Middle frontal gyrus (tissue), 1 donor: ENCODE results near the gene SSBP4.
A peak's percentile ranks its signal among the peaks of the same experiment; 100 is the strongest.

Experiments used
- DNase-seq: peaks from one replicate; pipeline ENCODE4 v3.0.0-alpha.2; 2015; ENCODE audit warnings: low spot score; ENCODE audit errors: extremely low spot score

SSBP4 gene

DNA sequence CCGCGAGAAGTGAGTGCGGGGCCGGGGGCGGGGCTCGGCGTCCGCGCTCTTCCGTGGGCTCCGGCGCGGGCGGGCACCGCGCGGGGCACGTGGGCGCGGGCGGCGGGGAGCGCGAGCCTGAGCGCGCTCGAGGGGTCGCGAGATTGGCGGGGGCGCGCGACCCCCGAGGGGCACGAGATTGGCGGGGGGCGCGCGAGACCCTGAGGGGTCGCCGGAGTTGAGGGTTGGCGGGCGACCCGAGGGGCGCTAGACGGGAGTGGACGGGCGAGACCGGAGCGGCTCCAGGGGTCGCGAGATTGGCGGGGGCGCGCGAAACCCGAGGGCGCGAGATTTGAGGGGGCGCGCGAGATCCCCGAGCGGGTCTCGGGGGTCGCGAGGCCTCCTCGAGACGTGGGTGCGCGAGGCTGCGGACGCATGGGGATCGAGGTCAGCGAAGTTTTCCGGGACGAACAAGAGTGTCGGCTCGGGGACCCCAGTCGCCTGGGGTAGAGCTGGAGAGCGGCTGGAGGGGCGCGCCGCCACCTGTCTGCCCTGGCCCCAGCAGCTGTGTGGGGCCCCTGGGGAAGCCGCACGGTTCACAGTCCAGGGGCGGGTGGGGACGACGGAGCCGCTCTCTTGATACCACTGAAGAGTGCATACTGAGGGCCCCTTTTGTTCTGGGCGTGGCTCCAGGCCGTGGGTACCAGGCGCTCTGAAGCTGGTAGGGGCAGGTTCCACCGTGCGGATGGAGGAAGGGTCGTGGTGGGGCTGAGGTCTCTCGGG lies 682 bp downstream of the SSBP4 start:
- DNase-seq = no peak

DNA sequence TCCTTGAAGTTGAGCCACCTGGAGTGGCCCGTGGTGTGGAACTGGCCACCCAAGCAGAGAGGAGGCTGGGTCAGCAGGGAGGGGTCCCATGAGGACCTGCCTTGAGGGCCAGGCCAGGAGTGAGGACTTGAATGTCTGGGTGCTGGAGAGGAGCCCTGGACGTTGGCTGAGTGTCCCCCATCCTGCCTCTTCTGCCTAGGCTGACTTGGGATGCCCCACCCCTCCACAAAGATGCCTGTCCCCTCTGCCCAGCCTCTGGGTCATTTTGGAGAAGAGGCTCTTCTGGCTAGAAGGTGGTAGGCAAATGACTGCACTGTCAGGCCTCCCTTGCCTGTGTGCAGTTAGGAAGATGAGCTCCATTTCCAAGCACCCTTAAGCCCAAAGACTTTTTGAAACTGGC lies 1.7 kb downstream of the SSBP4 start:
- DNase-seq = no peak

DNA sequence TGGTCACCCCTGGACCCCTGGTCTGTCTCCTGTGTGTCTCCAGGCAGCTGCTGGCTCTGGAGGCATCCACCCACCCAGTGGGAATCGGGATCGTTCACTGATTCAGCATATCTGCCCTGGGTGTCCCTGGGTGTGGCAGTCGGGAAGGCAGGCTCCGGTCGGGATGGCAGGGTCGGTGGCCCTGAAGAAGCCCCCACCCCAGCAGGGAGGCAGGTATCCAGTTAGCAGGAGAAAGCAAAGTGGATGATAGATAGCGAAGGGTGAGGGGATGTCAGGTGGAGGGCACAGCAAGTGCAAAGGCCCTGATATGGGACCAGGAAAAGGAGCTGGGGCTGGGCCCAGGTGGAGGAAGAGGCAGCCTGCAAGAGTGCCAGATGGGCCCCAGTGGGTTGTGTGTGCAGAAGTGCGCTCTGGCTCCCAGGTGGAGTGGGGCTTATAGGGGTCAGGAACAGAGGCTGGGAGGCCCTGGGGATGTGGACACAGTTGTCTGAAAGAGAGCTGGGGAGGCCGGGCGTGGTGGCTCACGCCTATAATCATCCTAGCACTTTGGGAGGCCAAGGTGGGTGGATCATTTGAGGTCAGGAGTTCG lies 2.3 kb downstream of the SSBP4 start:
- no peak for DNase-seq

DNA sequence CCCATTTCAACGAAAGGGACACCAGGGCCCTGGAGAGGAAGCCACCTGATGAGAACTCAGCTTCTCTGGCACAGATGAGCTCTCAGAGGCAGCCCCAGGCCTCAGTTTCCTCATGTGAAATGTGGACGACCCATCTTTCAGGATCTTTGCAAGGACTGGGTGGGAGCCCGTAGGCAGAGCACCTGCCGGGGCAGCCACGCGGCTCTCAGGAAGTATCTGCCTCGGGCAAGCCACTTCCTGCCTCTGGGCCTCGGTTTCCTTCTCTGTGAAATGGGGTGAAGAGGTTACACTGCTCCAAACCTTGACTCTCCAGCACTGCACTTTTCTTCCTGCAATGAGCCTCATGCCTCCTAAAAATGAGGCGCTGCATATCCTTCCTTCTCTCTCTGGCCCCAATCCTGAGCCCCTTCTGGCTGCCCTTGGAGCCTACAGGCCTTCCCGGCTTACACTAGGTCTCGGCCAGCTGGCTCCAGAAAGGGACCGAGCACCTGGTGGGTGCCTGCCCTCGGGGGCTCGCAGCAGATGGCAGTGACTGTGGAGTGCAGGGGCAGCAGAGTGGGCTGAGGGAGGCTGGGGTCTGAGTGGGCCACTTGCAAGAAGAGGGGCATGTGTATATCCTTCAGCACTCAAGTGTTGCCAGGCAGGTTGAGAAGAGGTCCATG lies 3.5 kb downstream of the SSBP4 start:
- DNase-seq = no peak

DNA sequence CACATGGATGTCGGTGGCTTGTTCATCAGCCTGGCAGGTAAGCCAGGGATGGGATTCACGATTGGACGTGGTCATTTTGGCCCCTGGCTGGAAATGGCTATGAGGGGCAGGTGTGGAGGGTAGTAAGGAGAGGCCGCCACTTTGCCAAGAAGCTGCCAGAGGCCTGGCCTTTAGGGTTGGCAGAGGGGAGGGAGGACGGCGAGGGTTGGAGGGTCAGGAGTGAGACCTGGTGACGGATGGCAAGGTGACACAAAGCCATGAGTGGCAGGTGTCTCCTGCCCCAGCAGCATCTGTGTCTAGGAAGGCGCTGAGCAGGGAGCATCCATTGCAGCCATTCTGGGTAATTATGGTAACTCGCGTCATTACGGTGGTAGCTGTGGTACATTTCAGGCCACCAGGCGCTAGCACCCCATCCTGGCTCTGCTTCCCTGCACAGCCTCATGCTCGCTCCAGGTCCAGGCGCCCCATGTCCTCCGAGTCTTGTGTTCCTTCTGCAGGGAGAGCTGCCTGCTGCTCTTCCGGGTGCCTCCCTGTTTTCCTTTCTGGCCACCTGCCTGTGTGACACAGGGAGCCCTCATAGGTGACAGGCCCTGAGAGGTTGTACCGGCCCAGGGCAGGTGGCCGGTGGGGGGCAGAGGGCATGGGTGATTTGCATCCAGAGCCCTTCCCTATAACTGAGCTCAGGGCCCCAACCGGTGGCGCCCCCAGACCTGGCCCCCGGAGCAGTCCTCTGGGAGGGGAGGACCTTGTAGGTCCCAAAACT lies 4.2 kb downstream of the SSBP4 start:
- DNase-seq = no peak

DNA sequence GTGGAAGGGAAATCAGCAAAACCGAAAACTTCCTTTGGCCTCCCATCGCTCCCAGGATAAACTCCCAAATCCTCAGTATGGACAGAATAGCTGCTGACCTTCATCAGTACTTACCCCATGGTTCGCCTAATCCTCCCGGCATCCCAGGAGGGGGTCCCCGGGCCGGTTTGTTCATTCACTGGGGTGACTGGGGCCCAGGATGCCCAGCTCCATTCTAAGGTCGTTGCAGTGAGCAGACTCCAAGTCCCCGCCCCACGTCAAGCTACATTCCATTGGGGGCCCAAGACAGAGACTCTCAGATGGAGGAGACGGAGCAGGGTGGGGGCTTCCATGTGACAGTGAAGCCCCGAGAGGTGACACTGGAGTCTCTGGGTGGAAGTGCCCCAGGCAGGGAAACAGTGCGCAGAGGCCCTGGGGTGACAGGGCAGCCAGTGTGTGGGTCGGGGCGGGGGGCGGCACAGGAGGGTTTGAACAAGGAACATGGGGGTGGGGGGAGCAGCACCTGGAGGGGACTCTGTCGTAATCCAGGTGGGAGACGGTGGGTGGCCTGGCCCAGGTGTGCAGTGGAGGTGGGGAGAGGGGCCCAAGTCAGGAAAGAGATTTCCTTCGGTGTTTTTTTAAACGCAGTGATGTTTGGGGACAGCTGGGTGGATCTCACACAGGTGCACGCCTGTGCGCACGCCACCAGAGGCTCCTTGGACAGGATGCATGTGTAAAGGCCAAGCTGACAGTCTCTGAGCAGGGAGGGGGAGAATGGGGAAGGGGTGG lies 5.1 kb downstream of the SSBP4 start:
- no peak for DNase-seq

DNA sequence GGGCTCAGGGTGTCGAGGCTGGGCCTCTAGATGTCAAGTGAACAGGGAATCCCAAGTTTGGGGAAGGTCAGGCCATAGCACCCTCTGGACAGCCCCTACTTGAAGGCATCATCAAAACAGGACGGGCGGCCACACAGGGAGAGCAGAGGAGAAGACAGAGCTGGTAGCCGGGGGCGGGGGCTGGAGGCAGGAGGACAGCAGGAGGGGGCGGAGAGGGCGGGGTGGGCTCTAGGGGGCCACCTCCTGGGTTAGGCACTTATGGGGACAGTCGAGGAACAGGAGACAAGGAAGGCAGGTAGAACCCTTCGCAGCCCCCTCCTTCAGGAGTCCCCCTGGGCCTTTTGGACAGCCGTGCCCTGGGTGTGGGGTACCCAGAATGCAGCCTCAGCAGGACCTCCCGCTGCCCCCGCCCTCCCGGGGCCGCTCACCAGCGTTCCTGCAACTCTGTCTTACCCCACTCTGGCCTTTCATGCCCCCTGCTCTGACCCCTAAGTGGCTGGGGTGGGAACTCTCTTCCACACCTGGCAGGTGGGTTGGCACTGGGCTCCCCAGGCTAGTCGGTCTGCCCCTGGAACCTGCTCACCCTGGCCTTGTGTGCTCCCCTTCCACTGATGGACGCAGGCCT lies 5.8 kb downstream of the SSBP4 start:
- no peak for DNase-seq

DNA sequence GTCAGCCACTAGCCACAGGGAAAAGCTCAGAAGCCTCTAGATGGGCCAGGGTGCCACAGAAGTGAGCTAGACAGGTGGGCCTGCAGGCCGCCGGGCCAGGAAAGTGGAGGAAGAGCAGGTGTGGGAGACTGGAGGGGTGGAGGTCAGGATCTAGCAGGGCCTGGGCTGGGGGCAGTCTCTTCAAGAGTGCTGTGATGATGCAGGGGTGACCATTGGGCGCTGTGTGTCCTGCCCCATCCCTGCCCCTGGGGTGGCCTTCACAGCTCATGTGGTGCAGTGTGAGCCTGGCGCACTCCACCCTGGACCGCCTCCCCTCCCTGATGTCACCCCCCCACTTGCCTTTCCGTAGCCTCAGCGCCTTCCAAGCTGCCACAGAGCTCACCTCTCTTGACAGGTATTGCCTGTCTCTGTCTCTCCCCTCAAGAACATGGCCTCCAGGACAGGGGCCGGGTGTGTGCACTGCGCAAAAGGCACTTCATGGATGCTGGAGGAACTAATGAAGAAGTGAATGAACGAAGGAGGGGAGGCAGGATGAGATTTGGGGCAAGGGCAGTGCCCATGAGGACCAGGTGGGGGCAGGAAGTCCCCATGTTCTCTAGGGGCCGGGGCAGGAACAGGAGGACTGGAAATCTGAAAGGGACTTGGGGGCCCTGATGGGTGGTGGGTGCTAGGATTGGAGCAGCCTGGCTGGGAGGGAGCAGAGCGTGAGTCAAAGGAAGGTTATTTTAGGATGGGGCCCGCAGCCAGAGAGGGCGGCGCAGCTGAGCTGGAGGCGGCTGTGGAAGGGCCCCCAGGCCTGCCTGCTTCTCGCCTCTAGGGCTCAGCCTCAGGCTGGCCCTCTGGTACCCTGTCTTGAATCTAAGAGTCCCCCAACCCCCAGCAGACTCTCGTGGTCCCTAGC lies 6.6 kb downstream of the SSBP4 start:
- no peak for DNase-seq

DNA sequence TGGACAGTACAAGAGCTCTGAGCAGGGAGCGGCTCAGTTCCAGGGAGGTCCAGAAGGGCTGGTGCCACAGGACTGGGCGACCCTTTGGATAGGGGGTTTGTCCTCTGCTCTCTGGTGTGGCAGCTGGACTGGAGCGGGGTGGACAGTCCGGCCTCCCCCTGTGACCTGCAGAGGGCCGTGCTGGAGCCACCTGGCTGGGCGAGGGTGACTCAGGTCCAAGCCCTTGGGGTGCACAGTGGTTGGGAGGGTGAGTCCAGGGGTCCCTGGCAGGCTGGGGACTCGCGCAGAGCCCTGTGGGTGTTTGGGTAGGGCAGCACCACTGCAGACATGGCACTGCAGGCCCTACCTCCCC lies 7.2 kb downstream of the SSBP4 start:
- DNase-seq = no peak

DNA sequence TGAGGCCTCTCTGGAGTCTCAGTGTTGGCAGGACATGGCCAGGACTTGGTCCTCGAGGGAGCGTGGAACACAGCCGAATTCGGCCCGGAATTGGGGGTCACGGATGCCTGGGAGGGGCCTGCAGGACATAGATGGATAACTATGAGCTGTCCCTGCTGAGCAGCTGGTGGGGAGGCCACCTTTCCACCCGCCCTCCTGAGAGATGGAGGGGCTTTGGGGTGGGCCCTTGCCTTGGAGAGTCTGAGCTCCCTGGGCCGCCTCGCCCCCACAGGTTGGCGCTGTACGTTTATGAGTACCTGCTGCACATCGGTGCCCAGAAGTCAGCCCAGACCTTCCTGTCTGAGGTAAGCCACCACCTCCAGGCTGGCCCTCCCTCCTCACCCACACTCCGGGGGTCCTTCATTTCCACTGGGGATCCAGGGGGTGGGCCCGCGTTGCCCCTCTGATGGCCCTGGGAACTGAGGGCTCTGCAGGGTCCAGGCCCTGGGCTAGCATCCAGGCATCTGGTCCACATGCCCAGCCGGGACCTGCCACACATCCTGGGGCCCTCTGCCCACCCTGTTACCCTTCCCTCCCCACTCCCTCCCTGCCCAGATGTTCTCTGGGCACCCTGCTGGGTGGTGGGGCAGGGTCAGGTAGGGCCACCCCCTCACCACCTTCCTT lies 8.0 kb downstream of the SSBP4 start:
- no peak for DNase-seq

DNA sequence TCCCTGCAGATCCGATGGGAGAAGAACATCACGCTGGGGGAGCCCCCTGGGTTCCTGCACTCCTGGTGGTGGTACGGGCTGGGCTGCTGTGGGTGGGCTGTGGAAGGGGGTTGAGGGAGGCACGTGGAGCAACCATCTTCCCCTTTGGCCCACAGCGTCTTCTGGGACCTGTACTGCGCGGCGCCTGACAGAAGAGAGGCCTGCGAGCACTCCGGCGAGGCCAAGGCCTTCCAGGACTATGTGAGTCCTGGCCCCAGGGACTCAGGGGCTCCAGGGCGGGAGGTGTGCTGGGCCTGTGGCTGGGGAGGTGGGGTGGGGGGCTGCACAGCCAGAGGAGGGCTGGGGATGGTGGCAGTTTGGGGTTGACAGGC lies 8.5 kb downstream of the SSBP4 start:
- no peak for DNase-seq

DNA sequence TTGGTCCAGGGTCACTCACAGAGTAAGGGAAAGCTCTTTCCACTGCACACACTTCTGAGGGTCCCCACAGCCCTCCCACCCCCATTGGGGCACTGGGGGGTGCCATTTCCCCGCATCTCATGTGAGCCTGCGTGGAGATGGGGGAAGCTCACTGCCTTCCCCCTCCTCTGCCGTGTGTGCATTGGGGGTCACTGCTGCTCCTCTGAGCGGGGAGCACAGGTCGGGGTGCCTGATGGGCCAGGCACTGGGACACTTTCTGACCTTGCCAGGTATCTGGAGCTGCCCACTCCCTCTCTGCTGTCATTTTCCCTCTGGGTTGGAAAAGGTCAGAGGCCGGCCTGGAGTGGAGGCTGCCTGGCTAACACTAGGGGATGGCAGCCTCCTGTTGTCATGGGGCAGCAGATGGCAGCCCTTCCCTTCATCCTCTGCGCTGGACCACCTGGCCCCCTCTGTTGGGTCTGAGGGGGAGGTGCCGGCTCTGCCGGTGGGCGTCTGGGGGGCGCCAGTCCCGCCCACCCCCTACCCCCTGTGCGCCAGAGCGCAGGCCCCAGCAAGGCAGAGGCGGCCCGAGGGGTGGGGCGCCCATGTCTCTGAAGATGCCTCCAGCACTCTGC lies 9.1 kb downstream of the SSBP4 start:
- no peak for DNase-seq

DNA sequence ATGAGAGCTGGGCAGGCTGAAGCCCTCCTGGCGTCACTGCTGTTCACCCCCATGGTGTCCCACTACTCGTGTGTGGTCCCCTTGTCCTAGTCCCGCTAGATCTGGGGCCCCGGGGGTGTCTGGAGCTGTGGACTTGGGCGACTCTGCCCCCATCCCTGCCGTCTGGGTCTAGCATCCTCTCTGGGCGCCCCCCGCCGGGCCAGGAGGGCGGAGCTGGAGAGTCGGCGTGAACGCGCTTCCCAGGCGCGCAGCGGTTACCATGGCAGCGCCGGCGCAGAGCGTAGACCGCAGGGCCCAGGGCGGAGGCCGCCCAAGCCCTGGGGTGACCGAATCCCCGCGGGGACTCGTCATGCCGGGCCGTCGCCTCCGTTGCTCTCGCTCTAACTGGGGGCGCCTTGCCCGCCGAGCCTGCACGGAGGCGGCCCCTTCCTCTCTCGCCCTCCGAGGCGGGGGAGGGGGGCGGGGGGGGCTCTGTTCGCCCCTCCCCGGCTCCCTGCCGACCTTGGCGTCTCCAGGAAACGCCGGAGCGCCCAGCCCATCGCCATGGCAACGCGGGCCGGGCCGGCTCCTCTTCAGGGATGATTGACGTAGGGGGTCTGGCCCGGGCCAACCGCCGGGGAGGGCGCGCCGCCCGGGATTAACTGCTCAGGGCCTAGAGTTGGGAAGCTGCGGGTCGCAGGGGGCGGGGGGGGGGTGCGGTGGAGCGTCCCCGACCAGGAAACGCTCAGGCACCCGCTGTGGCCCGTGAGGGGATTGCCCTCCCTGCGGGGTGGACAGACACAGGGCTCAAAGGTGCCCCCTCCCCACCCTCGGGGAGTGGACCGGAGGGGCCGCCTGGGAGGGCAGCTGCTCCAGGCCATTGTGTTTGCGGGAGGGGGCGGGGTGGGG lies 9.8 kb downstream of the SSBP4 start:
- DNase-seq = peak; percentile 72

DNA sequence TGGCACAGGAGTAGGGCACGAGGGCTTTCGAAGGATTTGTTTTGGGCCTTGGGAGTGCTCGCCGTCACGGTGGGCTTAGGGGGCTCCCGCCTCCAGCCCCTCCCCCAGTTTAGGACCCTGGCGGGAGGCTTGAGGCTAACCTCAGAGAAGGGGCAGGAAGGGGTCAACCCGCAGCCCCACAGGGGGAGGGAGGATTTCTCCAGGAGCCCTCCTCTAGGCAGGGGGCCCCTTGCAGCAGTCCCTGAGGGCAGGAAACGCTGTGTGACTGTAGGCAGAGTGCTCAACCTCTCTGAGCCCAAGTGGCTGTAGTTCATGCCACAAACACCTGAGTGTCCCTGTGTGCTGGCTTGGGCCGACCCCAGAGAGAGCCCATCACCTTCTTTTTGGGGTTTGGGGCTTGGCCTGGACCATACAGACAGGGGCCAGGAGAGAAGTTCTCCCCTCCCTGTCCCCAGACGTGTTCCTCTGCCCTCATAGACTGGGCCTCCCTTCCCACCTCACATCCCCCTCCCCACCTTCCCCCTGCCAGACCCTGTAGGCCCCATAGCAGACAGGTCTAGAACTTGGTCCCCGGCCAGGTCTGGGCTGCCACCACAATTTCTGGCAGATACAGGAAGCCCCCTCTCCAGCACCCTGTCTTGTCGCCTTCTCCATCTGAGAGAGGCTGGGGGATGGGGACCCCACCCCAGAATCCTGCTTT lies 10.7 kb downstream of the SSBP4 start:
- no peak for DNase-seq

DNA sequence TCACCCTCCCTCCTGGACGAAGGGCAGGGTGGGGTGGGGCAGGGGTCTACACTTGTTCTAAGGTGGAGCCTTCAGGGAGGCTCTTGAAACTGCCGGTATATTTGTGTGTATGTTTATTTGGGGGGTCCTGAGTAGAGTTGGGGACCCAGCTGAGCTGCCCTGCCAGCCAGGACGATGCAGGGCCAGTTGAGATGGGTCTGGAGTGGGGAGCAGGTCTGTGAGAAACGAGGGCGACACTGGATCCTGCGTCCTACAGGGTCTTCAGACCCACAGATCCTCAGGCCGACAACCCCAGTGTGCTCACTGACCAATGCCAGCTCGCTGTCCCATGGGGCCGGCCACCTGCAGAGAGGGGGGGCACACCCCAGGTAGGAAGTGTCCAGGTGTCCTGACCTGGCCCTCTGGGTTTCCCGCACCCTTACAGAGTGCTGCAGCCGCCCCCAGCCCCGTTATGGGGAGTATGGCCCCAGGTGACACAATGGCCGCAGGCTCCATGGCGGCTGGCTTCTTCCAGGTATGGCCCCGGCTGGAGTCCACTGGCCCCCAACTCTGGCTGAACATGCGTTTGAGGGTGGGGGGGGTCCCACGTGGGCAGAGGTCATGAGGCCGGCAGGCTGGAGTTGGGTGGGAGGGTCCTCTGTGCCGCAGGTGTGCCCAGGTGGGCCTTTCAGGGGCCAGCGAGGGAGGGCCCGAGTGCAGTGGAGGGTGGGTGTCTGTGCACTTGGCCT lies 11.4 kb downstream of the SSBP4 start:
- DNase-seq = no peak

DNA sequence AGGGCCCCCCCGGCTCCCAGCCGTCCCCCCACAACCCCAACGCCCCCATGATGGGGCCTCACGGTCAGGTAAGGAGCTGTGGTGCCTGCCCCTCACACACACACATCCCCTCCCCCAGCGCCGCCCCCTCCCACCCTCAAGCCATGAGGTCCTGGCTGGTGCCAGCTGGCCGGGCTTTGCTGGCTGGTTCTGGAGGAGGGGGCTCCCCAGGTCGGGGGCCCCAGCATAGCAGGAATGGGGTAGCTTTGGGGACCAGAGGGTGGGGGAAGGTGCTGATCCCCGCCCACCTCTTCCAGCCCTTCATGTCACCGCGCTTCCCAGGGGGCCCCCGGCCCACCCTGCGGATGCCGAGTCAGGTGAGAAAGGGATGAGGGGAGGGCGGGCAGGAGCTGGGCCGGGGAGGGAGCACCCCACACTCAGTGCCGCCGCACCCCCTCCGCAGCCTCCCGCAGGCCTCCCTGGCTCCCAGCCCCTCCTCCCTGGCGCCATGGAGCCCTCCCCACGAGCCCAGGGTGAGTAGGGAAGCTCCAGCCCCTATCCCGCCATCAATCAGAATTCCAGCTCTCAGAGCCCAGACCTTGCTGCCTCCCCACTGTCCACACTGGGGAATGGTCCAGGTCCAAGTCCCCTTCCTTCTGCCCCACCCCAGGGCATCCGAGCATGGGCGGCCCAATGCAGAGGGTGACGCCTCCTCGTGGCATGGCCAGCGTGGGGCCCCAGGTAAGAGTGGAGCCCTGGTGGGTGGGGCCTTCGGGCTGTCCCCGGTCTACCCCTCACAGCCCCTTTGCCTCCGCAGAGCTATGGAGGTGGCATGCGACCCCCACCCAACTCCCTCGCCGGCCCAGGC lies 12.4 kb downstream of the SSBP4 start:
- DNase-seq = no peak
